BE2C (cell line): ENCODE data around the gene PADI3.

Experiments used
- DNase-seq: peaks from one replicate; pipeline ENCODE4 v3.0.0-alpha.2; 2020
- H3K27me3 ChIP-seq: fragments of 250-450 bp; sonication (Bioruptor Pico); 2 replicates; pipeline ENCODE4 v1.5.1; 2020; ENCODE audit warnings: mild to moderate bottlenecking
- H3K36me3 ChIP-seq: fragments of 250-450 bp; sonication (Bioruptor Pico); 2 replicates; pipeline ENCODE4 v1.5.1; 2020; ENCODE audit warnings: mild to moderate bottlenecking
- H3K4me1 ChIP-seq: fragments of 250-450 bp; sonication (Bioruptor Pico); 2 replicates; pipeline ENCODE4 v1.5.1; 2020
- H3K4me3 ChIP-seq: 2 replicates; pipeline ENCODE4 v1.5.1; 2011; ENCODE audit warnings: low read depth, low read length
- H3K9me3 ChIP-seq: fragments of 250-450 bp; sonication (Bioruptor Pico); 2 replicates; pipeline ENCODE4 v1.5.1; 2020
- TF ChIP-seq, protein P1 (sequence below): IDR thresholded peaks from 2 replicates; pipeline ENCODE4 v1.5.1; 2012; ENCODE audit warnings: mild to moderate bottlenecking, low read depth, low read length

PADI3 gene

GRCh38 chr1:17307329-17307728 lies 58.4 kb downstream of the PADI3 start:
- Histone ChIP-seq H3K27me3 (no peaks in the 10 kb centered on the region), H3K36me3 (no peaks in the 10 kb centered on the region), H3K4me1 (no peaks in the 10 kb centered on the region), H3K4me3 (no peak overlapping the region), H3K9me3 (no peaks in the 10 kb centered on the region)
- TF ChIP-seq, protein P1, sequence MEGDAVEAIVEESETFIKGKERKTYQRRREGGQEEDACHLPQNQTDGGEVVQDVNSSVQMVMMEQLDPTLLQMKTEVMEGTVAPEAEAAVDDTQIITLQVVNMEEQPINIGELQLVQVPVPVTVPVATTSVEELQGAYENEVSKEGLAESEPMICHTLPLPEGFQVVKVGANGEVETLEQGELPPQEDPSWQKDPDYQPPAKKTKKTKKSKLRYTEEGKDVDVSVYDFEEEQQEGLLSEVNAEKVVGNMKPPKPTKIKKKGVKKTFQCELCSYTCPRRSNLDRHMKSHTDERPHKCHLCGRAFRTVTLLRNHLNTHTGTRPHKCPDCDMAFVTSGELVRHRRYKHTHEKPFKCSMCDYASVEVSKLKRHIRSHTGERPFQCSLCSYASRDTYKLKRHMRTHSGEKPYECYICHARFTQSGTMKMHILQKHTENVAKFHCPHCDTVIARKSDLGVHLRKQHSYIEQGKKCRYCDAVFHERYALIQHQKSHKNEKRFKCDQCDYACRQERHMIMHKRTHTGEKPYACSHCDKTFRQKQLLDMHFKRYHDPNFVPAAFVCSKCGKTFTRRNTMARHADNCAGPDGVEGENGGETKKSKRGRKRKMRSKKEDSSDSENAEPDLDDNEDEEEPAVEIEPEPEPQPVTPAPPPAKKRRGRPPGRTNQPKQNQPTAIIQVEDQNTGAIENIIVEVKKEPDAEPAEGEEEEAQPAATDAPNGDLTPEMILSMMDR = no peak
- DNase-seq = no peak

DNA sequence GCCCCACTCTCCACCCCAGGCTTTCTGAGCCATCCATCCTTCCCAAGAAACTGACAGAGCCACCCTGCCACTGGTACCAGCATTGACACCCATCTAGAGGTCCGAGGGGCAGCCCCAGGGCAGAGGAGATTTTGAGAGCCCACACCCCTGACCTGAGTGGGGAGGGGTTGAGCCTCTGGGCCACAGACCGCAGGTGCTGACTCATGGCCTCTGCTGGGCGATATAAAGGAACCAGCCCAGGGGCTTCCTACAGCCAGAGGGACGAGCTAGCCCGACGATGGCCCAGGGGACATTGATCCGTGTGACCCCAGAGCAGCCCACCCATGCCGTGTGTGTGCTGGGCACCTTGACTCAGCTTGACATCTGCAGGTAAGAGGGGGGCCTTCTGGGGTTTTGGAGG lies 59.0 kb downstream of the PADI3 start, which contains the start of gene PADI4:
PADI4 (plus strand) TSS at position 252 of the 400 bp plus-strand sequence; CDS start at position 278, 26 bp downstream.
- no peak for DNase-seq
- Histone ChIP-seq H3K9me3 (no peaks in the 10 kb centered on the region), H3K27me3 (no peaks in the 10 kb centered on the region), H3K36me3 (no peaks in the 10 kb centered on the region), H3K4me1 (no peaks in the 10 kb centered on the region), H3K4me3 (no peak within 1 kb of the TSS)
- TF ChIP-seq, protein P1 = no peak

DNA sequence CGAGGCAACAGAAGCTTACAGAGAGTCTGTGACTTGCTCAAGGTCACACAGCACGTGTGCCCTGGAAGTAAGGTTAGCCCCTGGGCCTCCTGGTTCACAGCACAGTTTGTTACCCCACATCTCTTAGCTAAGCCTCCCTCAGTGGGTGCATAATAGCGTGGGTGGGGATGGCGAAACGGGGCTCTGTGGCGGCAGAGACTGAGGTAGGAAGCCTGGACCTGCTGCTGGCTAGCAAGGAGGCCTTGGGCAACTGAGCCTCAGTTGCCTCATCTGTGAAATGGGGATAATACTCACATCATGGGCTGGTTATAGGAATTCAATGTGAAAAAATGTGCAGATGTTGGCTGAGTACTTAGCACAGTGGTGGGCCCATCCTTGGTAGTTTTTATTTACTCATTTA lies 59.7 kb downstream of the PADI3 start:
- H3K4me1 ChIP-seq = no peaks in the 10 kb centered on the region
- H3K36me3 ChIP-seq = no peaks in the 10 kb centered on the region
- TF ChIP-seq, protein P1 = no peak
- no peaks in the 10 kb centered on the region for H3K9me3 ChIP-seq
- DNase-seq = no peak
- no peaks in the 10 kb centered on the region for H3K27me3 ChIP-seq
- H3K4me3 ChIP-seq = no peak overlapping the region

GRCh38 chr1:17309426-17310067 lies 60.6 kb downstream of the PADI3 start:
- H3K36me3 ChIP-seq = no peaks in the 10 kb centered on the region
- H3K27me3 ChIP-seq = no peaks in the 10 kb centered on the region
- H3K4me3 ChIP-seq = no peak overlapping the region
- no peaks in the 10 kb centered on the region for H3K4me1 ChIP-seq
- no peak for DNase-seq
- TF ChIP-seq, protein P1 = no peak
- H3K9me3 ChIP-seq = no peaks in the 10 kb centered on the region

- no peaks in the 10 kb centered on the region for H3K36me3 ChIP-seq
Measured at GRCh38 chr1:17310068-17310640, 61.3 kb downstream of the PADI3 start.

More at GRCh38 chr1:17310068-17310640, 61.3 kb downstream of the PADI3 start:
- no peak for DNase-seq
- Histone ChIP-seq H3K27me3 (no peaks in the 10 kb centered on the region), H3K9me3 (no peaks in the 10 kb centered on the region), H3K4me1 (no peaks in the 10 kb centered on the region), H3K4me3 (no peak overlapping the region)
- TF ChIP-seq, protein P1 = no peak
